ENCODE results near the gene AKAP8. TPM values are rescaled to one million over a fixed set of nuclear protein-coding genes. Genes with fewer than 3 reads are reported as not detected.
A peak's percentile ranks its signal among the peaks of the same experiment; 100 is the strongest.

AKAP8 gene
- total RNA-seq, 1 donor from 2014 or later = 41.3 TPM

- H3K27ac Mint-ChIP-seq (ENCODE audit: unreplicated experiment) = no peak overlapping the region
- H3K27me3 Mint-ChIP-seq (ENCODE audit: low read depth) = peaks cover 5% of the 10 kb centered on the region
- H3K4me3 Mint-ChIP-seq = peak overlapping the region; percentile 56
- peaks cover 23% of the 10 kb centered on the region for H3K4me1 Mint-ChIP-seq
- peaks cover 4% of the 10 kb centered on the region for H3K36me3 Mint-ChIP-seq (ENCODE audit: low read depth)
- DNase-seq (ENCODE audit: low read depth, low spot score) = no peak
- no peaks in the 10 kb centered on the region for H3K9me3 Mint-ChIP-seq
- no peak for TF ChIP-seq CTCF (conservative IDR thresholded peaks at IDR 0.05)
These were observed 4.7 kb downstream of the AKAP8 start for GRCh38 chr19:15374796-15375440.

- H3K27me3 Mint-ChIP-seq (ENCODE audit: low read depth) = peaks cover 3% of the 10 kb centered on the region
- no peak for DNase-seq (ENCODE audit: low read depth, low spot score)
- H3K9me3 Mint-ChIP-seq = no peaks in the 10 kb centered on the region
- TF ChIP-seq CTCF (conservative IDR thresholded peaks at IDR 0.05) = no peak
- H3K4me3 Mint-ChIP-seq = peak overlapping the region; percentile 61
- peaks cover 2% of the 10 kb centered on the region for H3K36me3 Mint-ChIP-seq (ENCODE audit: low read depth)
- peaks cover 19% of the 10 kb centered on the region for H3K4me1 Mint-ChIP-seq
- no peak overlapping the region for H3K27ac Mint-ChIP-seq (ENCODE audit: unreplicated experiment)
These were observed 5.4 kb downstream of the AKAP8 start for GRCh38 chr19:15374105-15374651.

GRCh38 chr19:15373644-15374043 lies 5.9 kb downstream of the AKAP8 start:
- DNase-seq (ENCODE audit: low read depth, low spot score) = no peak
- H3K4me1 Mint-ChIP-seq = peaks cover 19% of the 10 kb centered on the region
- H3K9me3 Mint-ChIP-seq = no peaks in the 10 kb centered on the region
- no peak overlapping the region for H3K27ac Mint-ChIP-seq (ENCODE audit: unreplicated experiment)
- H3K27me3 Mint-ChIP-seq (ENCODE audit: low read depth) = peaks cover 3% of the 10 kb centered on the region
- peak overlapping the region; percentile 54 for H3K4me3 Mint-ChIP-seq
- H3K36me3 Mint-ChIP-seq (ENCODE audit: low read depth) = peaks cover 2% of the 10 kb centered on the region
- TF ChIP-seq CTCF (conservative IDR thresholded peaks at IDR 0.05) = no peak

- H3K27me3 Mint-ChIP-seq (ENCODE audit: low read depth) = no peaks in the 10 kb centered on the region
These were observed 6.7 kb downstream of the AKAP8 start for GRCh38 chr19:15372891-15373301.

GRCh38 chr19:15372470-15372869 lies 7.1 kb downstream of the AKAP8 start:
- Mint-ChIP-seq H3K27ac (ENCODE audit: unreplicated experiment) (no peak overlapping the region), H3K4me1 (peaks cover 8% of the 10 kb centered on the region), H3K9me3 (no peaks in the 10 kb centered on the region), H3K4me3 (no peak overlapping the region), H3K36me3 (ENCODE audit: low read depth) (peaks cover 2% of the 10 kb centered on the region), H3K27me3 (ENCODE audit: low read depth) (no peaks in the 10 kb centered on the region)
- TF ChIP-seq CTCF (conservative IDR thresholded peaks at IDR 0.05) = no peak
- no peak for DNase-seq (ENCODE audit: low read depth, low spot score)

More at GRCh38 chr19:15372891-15373301, 6.7 kb downstream of the AKAP8 start:
- Mint-ChIP-seq H3K4me1 (peaks cover 12% of the 10 kb centered on the region), H3K36me3 (ENCODE audit: low read depth) (peaks cover 2% of the 10 kb centered on the region), H3K4me3 (no peak overlapping the region), H3K9me3 (no peaks in the 10 kb centered on the region), H3K27ac (ENCODE audit: unreplicated experiment) (no peak overlapping the region)
- DNase-seq (ENCODE audit: low read depth, low spot score) = no peak
- no peak for TF ChIP-seq CTCF (conservative IDR thresholded peaks at IDR 0.05)

All from neural crest cell (in vitro differentiated cells).